Measurements from ENCODE around the gene PPID. TPM values are rescaled to one million over a fixed set of nuclear protein-coding genes. Genes with fewer than 3 reads are reported as not detected.
"Not testable (repeated sequence)": the region's sequence is repeated elsewhere in the genome, so short reads cannot be mapped to it uniquely, and the experiment has no call there.

The PPID gene
- total and polyA plus RNA-seq, 2 donors (not counting 1 experiment from before 2014, with no cell fraction given), result 9.4 to 23.7 TPM

DNA sequence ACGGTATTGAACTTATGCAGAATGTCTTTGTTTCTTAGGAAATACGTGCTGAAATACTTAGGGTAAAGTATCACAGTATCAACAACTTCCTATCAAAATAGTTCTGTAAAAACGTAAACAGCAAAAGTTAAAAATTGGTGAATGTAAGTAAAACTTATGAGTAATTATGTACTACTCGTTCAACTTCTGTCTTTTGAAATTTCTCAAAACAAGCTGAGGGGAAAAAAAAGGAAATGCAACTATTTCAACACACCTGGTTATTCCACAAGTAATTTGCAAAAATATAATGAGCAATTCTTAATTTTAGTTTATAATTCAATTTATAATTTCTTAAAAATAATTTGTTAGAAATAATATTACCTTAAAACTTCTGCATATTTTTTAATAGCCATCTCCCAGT is 8.3 kb downstream of the PPID start:
- DNase-seq, result no peak
- H2AFZ ChIP-seq (ENCODE audit: insufficient read depth, low read depth, low read length, poor library complexity, severe bottlenecking), result no peak overlapping the region
- intact Hi-C loops (cut with micrococcal nuclease), result no loop called here
- no peak overlapping the region for H3K9ac ChIP-seq (ENCODE audit: low read length)
- no peaks in the 10 kb centered on the region for H3K27me3 ChIP-seq (replicated peaks in 1 of 4; ENCODE audit: control extremely low read depth in 1 of 4, control insufficient read depth in 3 of 4, insufficient read depth in 4 of 4, low read length in 3 of 4)
- no CpG with 5 or more reads among the region's 4 CpGs for WGBS (ENCODE audit: insufficient coverage)
- no peak overlapping the region for H3K4me3 ChIP-seq (ENCODE audit: control extremely low read depth in 1 of 5, extremely low read depth in 1 of 5, insufficient read depth in 1 of 5, low read depth in 2 of 5, low read length in 4 of 5)
- peaks cover 29 to 83% of the 10 kb centered on the region in 2 experiments for H3K36me3 ChIP-seq (replicated peaks in 1 of 2; ENCODE audit: control extremely low read depth in 1 of 2, control insufficient read depth in 1 of 2, extremely low read depth in 1 of 2, insufficient read depth in 2 of 2, low read length in 1 of 2)
- Mint-ChIP-seq H3K27me3 (no peaks in the 10 kb centered on the region), H3K4me3 (no peak overlapping the region), H3K27ac (no peak overlapping the region), H3K4me1 (no peaks in the 10 kb centered on the region), H3K9me3 (ENCODE audit: insufficient read depth) (no peaks in the 10 kb centered on the region)
- H3K9me3 ChIP-seq (ENCODE audit: control extremely low read depth in 1 of 3, control insufficient read depth in 2 of 3, insufficient read depth in 1 of 3, low read length in 2 of 3), result no peaks in the 10 kb centered on the region
- TF ChIP-seq, protein P1, sequence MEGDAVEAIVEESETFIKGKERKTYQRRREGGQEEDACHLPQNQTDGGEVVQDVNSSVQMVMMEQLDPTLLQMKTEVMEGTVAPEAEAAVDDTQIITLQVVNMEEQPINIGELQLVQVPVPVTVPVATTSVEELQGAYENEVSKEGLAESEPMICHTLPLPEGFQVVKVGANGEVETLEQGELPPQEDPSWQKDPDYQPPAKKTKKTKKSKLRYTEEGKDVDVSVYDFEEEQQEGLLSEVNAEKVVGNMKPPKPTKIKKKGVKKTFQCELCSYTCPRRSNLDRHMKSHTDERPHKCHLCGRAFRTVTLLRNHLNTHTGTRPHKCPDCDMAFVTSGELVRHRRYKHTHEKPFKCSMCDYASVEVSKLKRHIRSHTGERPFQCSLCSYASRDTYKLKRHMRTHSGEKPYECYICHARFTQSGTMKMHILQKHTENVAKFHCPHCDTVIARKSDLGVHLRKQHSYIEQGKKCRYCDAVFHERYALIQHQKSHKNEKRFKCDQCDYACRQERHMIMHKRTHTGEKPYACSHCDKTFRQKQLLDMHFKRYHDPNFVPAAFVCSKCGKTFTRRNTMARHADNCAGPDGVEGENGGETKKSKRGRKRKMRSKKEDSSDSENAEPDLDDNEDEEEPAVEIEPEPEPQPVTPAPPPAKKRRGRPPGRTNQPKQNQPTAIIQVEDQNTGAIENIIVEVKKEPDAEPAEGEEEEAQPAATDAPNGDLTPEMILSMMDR (IDR thresholded peaks at IDR 0.05), result no peak
- TF ChIP-seq EZH2 (IDR thresholded peaks at IDR 0.05; ENCODE audit: borderline replicate concordance, insufficient read depth, low read depth, low read length, poor library complexity, severe bottlenecking), result no peak
- POLR2A ChIA-PET, result no interaction called here
- H3K4me2 ChIP-seq (replicated peaks; ENCODE audit: low read depth, low read length, poor library complexity, severe bottlenecking), result no peak overlapping the region
- H3K4me1 ChIP-seq (ENCODE audit: control insufficient read depth in 2 of 2, insufficient read depth in 2 of 2, low read length in 2 of 2), result no peaks in the 10 kb centered on the region
- CTCF ChIA-PET, result no interaction called here
- ATAC-seq (ENCODE audit: low read depth), result no peak
- peaks cover 7% of the 10 kb centered on the region for H4K20me1 ChIP-seq (ENCODE audit: control insufficient read depth, insufficient read depth, low read length, poor library complexity, severe bottlenecking)
- H3K79me2 ChIP-seq (ENCODE audit: control insufficient read depth, insufficient read depth, low read length), result no peaks in the 10 kb centered on the region
- no peak overlapping the region for H3K27ac ChIP-seq (ENCODE audit: low read length in 2 of 2)

DNA sequence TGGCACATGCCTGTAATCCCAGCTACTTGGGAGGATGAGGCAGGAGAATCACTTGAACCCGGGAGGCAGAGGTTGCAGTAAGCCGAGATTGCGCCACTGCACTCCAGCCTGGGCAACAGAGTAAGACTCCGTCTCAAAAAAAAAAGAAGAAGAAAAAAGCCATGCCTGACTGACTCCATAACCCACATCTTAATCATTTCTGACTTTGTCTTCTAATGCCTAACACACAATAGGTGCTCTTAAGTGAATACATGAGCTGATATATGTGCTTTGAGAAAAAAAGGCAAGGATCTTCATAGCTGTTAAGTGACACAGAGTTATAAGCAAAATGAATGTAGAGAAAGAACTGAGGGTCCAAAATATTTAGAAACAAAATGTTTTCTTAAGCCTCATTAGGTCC is 10.6 kb downstream of the PPID start:
- H3K4me3 ChIP-seq (ENCODE audit: control extremely low read depth in 1 of 5, extremely low read depth in 1 of 5, insufficient read depth in 1 of 5, low read depth in 2 of 5, low read length in 4 of 5); H3K4me3 Mint-ChIP-seq; H3K4me1 ChIP-seq (ENCODE audit: control insufficient read depth in 2 of 2, insufficient read depth in 2 of 2, low read length in 2 of 2); H3K27ac Mint-ChIP-seq; H3K9ac ChIP-seq (ENCODE audit: low read length); POLR2A ChIA-PET; H3K79me2 ChIP-seq (ENCODE audit: control insufficient read depth, insufficient read depth, low read length); DNase-seq; H3K27me3 ChIP-seq (replicated peaks in 1 of 4; ENCODE audit: control extremely low read depth in 1 of 4, control insufficient read depth in 3 of 4, insufficient read depth in 4 of 4, low read length in 3 of 4); H3K4me1 Mint-ChIP-seq; intact Hi-C loops (cut with micrococcal nuclease); H4K20me1 ChIP-seq (ENCODE audit: control insufficient read depth, insufficient read depth, low read length, poor library complexity, severe bottlenecking); H3K9me3 ChIP-seq (ENCODE audit: control extremely low read depth in 1 of 3, control insufficient read depth in 2 of 3, insufficient read depth in 1 of 3, low read length in 2 of 3); H3K27ac ChIP-seq (ENCODE audit: low read length in 2 of 2); ATAC-seq (ENCODE audit: low read depth); CTCF ChIA-PET; H3K4me2 ChIP-seq (replicated peaks; ENCODE audit: low read depth, low read length, poor library complexity, severe bottlenecking); H3K27me3 Mint-ChIP-seq; H2AFZ ChIP-seq (ENCODE audit: insufficient read depth, low read depth, low read length, poor library complexity, severe bottlenecking); H3K9me3 Mint-ChIP-seq (ENCODE audit: insufficient read depth): not testable (repeated sequence)
- peaks cover 21 to 67% of the 10 kb centered on the region in 2 experiments for H3K36me3 ChIP-seq (replicated peaks in 1 of 2; ENCODE audit: control extremely low read depth in 1 of 2, control insufficient read depth in 1 of 2, extremely low read depth in 1 of 2, insufficient read depth in 2 of 2, low read length in 1 of 2)
- 100% methylated on average over 1 of the region's 4 CpGs for WGBS (ENCODE audit: insufficient coverage)

Measured in B cell (primary cell).